K562 (cell line): Measurements from ENCODE around the gene TBX10. TPM values are rescaled to one million over a fixed set of nuclear protein-coding genes. Genes with fewer than 3 reads are reported as not detected.

Experiments
- ARHGAP35 ChIP-seq: fragments of 450-650 bp; IDR thresholded peaks from 2 replicates; pipeline ENCODE4 v1.6.1; 2018; ENCODE audit not compliant: partially characterized antibody
- ATF4 ChIP-seq: fragments of 450-650 bp; formaldehyde crosslinking; IDR thresholded peaks from 2 replicates; pipeline ENCODE4 v1.4.0; 2022; ENCODE audit warnings: mild to moderate bottlenecking, moderate library complexity
- CBX8 ChIP-seq: fragments of 200-600 bp; sonication (generic); IDR thresholded peaks from 2 replicates; pipeline ENCODE4 v1.6.1; 2012; ENCODE audit warnings: borderline replicate concordance, mixed run types, low read depth, mild to moderate bottlenecking, moderate library complexity, mixed read lengths, low read length, control low read depth, inconsistent platforms; ENCODE audit not compliant: poor library complexity, severe bottlenecking; ENCODE audit errors: extremely low read depth
- HCFC1 ChIP-seq: IDR thresholded peaks from 2 replicates; pipeline ENCODE4 v1.6.1; 2012; ENCODE audit warnings: low read depth, low read length, improper control_type of control experiment
- HMGXB4 ChIP-seq: sonication (generic); formaldehyde crosslinking; IDR thresholded peaks from 2 replicates; pipeline ENCODE4 v1.8.1; 2023; ENCODE audit warnings: mild to moderate bottlenecking, missing genetic modification reagents
- MAZ ChIP-seq, 2 experiments: fragments of 450-650 bp in 1 of 2; sonication (generic) in 1 of 2; formaldehyde crosslinking; IDR thresholded peaks in 1 of 2; conservative IDR thresholded peaks in 1 of 2; 2 replicates each; pipeline versions ENCODE4 v1.4.0 to v1.5.0; 2020; ENCODE audit warnings: mild to moderate bottlenecking in 1 of 2, missing genetic modification reagents in 1 of 2
- NR2C1 ChIP-seq, 2 experiments: fragments of 450-650 bp; IDR thresholded peaks; 2 replicates each; pipeline ENCODE4 v1.6.1; 2017; ENCODE audit warnings: mild to moderate bottlenecking in 2 of 2, antibody characterized with exemption in 1 of 2, inconsistent platforms in 1 of 2, missing compliant biosample characterization in 1 of 2, missing genetic modification characterization in 1 of 2
- PCBP1 ChIP-seq: fragments of 200-400 bp; formaldehyde crosslinking; IDR thresholded peaks from 2 replicates; pipeline ENCODE4 v1.6.1; 2018; ENCODE audit warnings: mild to moderate bottlenecking, low read depth, low read length; ENCODE audit not compliant: poor library complexity, severe bottlenecking
- PKNOX1 ChIP-seq: fragments of 450-650 bp; IDR thresholded peaks from 2 replicates; pipeline ENCODE4 v1.6.1; 2016
- REST ChIP-seq, 2 experiments: fragments of 450-650 bp; formaldehyde crosslinking in 1 of 2; IDR thresholded peaks; 2 replicates each; pipeline versions ENCODE4 v1.4.0 to v1.6.1; 2014 to 2020; ENCODE audit warnings: mild to moderate bottlenecking in 2 of 2, borderline replicate concordance in 1 of 2, low read depth in 1 of 2
- SMARCA4 ChIP-seq: fragments of 450-650 bp; IDR thresholded peaks from 2 replicates; pipeline ENCODE4 v1.6.1; 2016
- SMARCE1 ChIP-seq: fragments of 450-650 bp; IDR thresholded peaks from 2 replicates; pipeline ENCODE4 v1.7.1; 2016; ENCODE audit warnings: mild to moderate bottlenecking
- ZNF830 ChIP-seq: fragments of 250-450 bp; sonication (Bioruptor Pico); IDR thresholded peaks from 2 replicates; pipeline ENCODE4 v1.5.0; 2021; ENCODE audit warnings: mild to moderate bottlenecking
- polyA plus RNA-seq, 8 experiments: library from polyadenylated mRNA; depleted of rRNA in 4 of 8; stranded (reverse) in 5 of 8; unstranded in 3 of 8; fragments of >200 nt; fragmentation: Nextera tagmentation in 2 of 8; fragmentation: Illumina TruSeq in 1 of 8; extraction: Ambion mirVana in 2 of 8; extraction: Trizol in 1 of 8; gene quantifications; 2 replicates each; pipeline versions ENCODE4 v1.2.1 to v1.2.3, GENCODE V29; 2011 to 2014; ENCODE audit warnings: inconsistent platforms in 1 of 8, missing spikeins in 1 of 8
- total RNA-seq, 7 experiments: library from RNA; depleted of rRNA in 6 of 7; stranded (reverse); fragments of >200 nt in 6 of 7; fragmentation: Illumina TruSeq in 2 of 7; extraction: Trizol in 2 of 7; gene quantifications; 2 replicates each; pipeline versions ENCODE4 v1.2.1 to v1.2.3, GENCODE V29; 2011 to 2021; ENCODE audit warnings: low replicate concordance in 1 of 7

The TBX10 gene
- total and polyA plus RNA-seq, 9 of the 15 experiments (the other 6 are each of a cell fraction or from before 2014, with no cell fraction given) = not detected

GRCh38 chr11:67583247-67584204, 56.0 kb downstream of the TBX10 start, which contains the start of gene GSTP1 (continued):
- peak; percentile 74; the same call in 1 of the 2 replicates for TF ChIP-seq REST (IDR thresholded peaks at IDR 0.05; ENCODE audit: borderline replicate concordance)
- no peak for TF ChIP-seq REST (CRISPR knock-in tag; IDR thresholded peaks at IDR 0.05; ENCODE audit: low read depth)
- no peak for TF ChIP-seq SMARCE1
- TF ChIP-seq HMGXB4 (CRISPR knock-in tag) = peak; percentile 25; the same call in 1 of the 2 replicates
- peak; percentile 38 for TF ChIP-seq PCBP1
- no peak for TF ChIP-seq SMARCA4
- TF ChIP-seq ZNF830 (CRISPR knock-in tag) = no peak
- no peak for TF ChIP-seq NR2C1 (IDR thresholded peaks at IDR 0.05)
- no peak for TF ChIP-seq NR2C1 (tag; IDR thresholded peaks at IDR 0.05)
- no peak for TF ChIP-seq CBX8
- TF ChIP-seq MAZ (CRISPR knock-in tag; conservative IDR thresholded peaks at IDR 0.05 in 1 of 2, IDR thresholded peaks at IDR 0.05 in 1 of 2) = peak; percentile 68 to 84
- TF ChIP-seq PKNOX1 = no peak
- peak; percentile 55 for TF ChIP-seq HCFC1
- TF ChIP-seq ARHGAP35 = no peak
- no peak for TF ChIP-seq ATF4 (CRISPR knock-in tag)
